ENCODE results near the gene PCK1. TPM values are rescaled to one million over a fixed set of nuclear protein-coding genes. Genes with fewer than 3 reads are reported as not detected.
A peak's percentile ranks its signal among the peaks of the same experiment; 100 is the strongest.

Gene PCK1
- polyA plus RNA-seq, 1 experiment = not detected

- POLR2A ChIA-PET = no interaction called here
- peak overlapping the region; percentile 29 for H3K4me3 ChIP-seq (ENCODE audit: low read depth, low read length)
- H3K27me3 ChIP-seq (ENCODE audit: control insufficient read depth, insufficient read depth, low read length) = peaks cover 9% of the 10 kb centered on the region
- H3K27ac ChIP-seq (ENCODE audit: low read depth, low read length) = no peak overlapping the region
- TF ChIP-seq, protein P1, sequence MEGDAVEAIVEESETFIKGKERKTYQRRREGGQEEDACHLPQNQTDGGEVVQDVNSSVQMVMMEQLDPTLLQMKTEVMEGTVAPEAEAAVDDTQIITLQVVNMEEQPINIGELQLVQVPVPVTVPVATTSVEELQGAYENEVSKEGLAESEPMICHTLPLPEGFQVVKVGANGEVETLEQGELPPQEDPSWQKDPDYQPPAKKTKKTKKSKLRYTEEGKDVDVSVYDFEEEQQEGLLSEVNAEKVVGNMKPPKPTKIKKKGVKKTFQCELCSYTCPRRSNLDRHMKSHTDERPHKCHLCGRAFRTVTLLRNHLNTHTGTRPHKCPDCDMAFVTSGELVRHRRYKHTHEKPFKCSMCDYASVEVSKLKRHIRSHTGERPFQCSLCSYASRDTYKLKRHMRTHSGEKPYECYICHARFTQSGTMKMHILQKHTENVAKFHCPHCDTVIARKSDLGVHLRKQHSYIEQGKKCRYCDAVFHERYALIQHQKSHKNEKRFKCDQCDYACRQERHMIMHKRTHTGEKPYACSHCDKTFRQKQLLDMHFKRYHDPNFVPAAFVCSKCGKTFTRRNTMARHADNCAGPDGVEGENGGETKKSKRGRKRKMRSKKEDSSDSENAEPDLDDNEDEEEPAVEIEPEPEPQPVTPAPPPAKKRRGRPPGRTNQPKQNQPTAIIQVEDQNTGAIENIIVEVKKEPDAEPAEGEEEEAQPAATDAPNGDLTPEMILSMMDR (IDR thresholded peaks at IDR 0.05; ENCODE audit: low read depth, low read length) = peak; percentile 50
- peaks cover under 1% of the 10 kb centered on the region; the same call in 1 of the 2 replicates for H3K9me3 ChIP-seq (ENCODE audit: control insufficient read depth, insufficient read depth, low read length)
- peak; percentile 8 for DNase-seq (ENCODE audit: low read depth, low spot score)
- CTCF ChIA-PET = interaction anchor here (0.6 to 1.4 kb wide), 6 partner anchors 9 to 629 kb away, joined by 3 to 4 read pairs (median 3); no protein-coding TSS in a partner anchor
These were observed 21.8 kb downstream of the PCK1 start for GRCh38 chr20:57582432-57583288.

- Histone ChIP-seq H3K27me3 (ENCODE audit: control insufficient read depth, insufficient read depth, low read length) (peaks cover 9% of the 10 kb centered on the region), H3K4me3 (ENCODE audit: low read depth, low read length) (no peak overlapping the region), H3K9me3 (ENCODE audit: control insufficient read depth, insufficient read depth, low read length) (peaks cover 3% of the 10 kb centered on the region; the same call in 1 of the 2 replicates), H3K27ac (ENCODE audit: low read depth, low read length) (no peak overlapping the region)
- DNase-seq (ENCODE audit: low read depth, low spot score) = no peak
- POLR2A ChIA-PET = no interaction called here
- TF ChIP-seq, protein P1 (IDR thresholded peaks at IDR 0.05; ENCODE audit: low read depth, low read length) = no peak
- CTCF ChIA-PET = interaction anchor here (1.0 kb wide), 1 partner anchor 628 kb away, joined by 3 read pairs; no protein-coding TSS in a partner anchor
These were observed 22.7 kb downstream of the PCK1 start for GRCh38 chr20:57583289-57584257.

DNA sequence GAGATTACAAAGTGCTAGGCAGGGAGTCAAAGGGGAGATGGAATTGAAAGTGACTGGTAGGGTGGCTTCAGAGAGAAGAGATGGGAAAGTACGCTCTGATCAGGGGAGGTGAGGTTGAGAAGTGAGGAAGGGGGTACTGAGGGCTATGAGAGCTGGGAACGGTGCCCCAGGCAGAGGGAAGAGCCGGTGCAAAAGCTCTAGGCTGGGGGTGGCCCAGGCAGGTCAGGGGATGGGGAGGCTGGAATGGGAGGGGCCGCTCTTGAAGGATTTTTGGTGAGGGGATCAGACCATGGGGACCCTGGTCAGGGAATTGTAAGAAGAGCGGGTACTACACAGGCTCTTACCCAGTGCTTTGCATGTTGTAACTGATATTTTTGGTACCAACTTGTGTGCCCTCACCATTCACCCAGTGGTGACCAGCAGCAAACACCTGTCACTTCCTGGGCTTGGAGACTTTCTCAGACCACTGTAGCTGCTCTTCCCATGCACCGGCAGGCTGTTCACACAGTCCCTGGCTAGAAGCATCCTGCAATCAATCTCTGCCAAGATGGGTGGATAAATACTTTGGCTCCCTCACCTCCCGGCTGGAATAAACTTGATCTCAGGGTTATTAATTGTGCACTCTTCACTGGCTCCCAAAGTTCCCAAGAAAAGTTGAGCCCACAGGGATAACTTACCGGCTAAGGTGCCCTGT lies 24.0 kb downstream of the PCK1 start:
- Histone ChIP-seq H3K27ac (ENCODE audit: low read depth, low read length) (no peak overlapping the region), H3K4me3 (ENCODE audit: low read depth, low read length) (no peak overlapping the region), H3K27me3 (ENCODE audit: control insufficient read depth, insufficient read depth, low read length) (peaks cover 9% of the 10 kb centered on the region), H3K9me3 (ENCODE audit: control insufficient read depth, insufficient read depth, low read length) (peaks cover 3% of the 10 kb centered on the region; the same call in 1 of the 2 replicates)
- DNase-seq (ENCODE audit: low read depth, low spot score) = no peak
- TF ChIP-seq, protein P1 (IDR thresholded peaks at IDR 0.05; ENCODE audit: low read depth, low read length) = no peak
- CTCF ChIA-PET = interaction anchor here (0.8 kb wide), 1 partner anchor 10 kb away, joined by 3 read pairs; no protein-coding TSS in a partner anchor
- POLR2A ChIA-PET = no interaction called here

GRCh38 chr20:57585466-57586213 lies 24.7 kb downstream of the PCK1 start:
- TF ChIP-seq, protein P1 (IDR thresholded peaks at IDR 0.05; ENCODE audit: low read depth, low read length) = no peak
- DNase-seq (ENCODE audit: low read depth, low spot score) = no peak
- Histone ChIP-seq H3K27ac (ENCODE audit: low read depth, low read length) (no peak overlapping the region), H3K27me3 (ENCODE audit: control insufficient read depth, insufficient read depth, low read length) (peaks cover 9% of the 10 kb centered on the region), H3K9me3 (ENCODE audit: control insufficient read depth, insufficient read depth, low read length) (peaks cover 3% of the 10 kb centered on the region; the same call in 1 of the 2 replicates), H3K4me3 (ENCODE audit: low read depth, low read length) (no peak overlapping the region)
- ChIA-PET POLR2A (no interaction called here), CTCF (interaction anchor here (0.8 kb wide), 1 partner anchor 9 kb away, joined by 3 read pairs; no protein-coding TSS in a partner anchor)
